Measurements from ENCODE around the gene HIP1R.
"Not testable (repeated sequence)": the region's sequence is repeated elsewhere in the genome, so short reads cannot be mapped to it uniquely, and the experiment has no call there.

The HIP1R gene

GRCh38 chr12:122878780-122879612, 43.7 kb downstream of the HIP1R start:
- no peak for FAIRE-seq

- FAIRE-seq = no peak
Observed at GRCh38 chr12:122880155-122880667, 45.0 kb downstream of the HIP1R start.

- FAIRE-seq = no peak
Observed at GRCh38 chr12:122880668-122881067, 45.4 kb downstream of the HIP1R start.

- no peak for FAIRE-seq
Observed at GRCh38 chr12:122882908-122883558, 47.8 kb downstream of the HIP1R start.

- no peak for FAIRE-seq
Observed at GRCh38 chr12:122884091-122884826, 49.0 kb downstream of the HIP1R start.

- FAIRE-seq = no peak
Observed at GRCh38 chr12:122884860-122885259, 49.6 kb downstream of the HIP1R start.

- no peak for FAIRE-seq
Observed at GRCh38 chr12:122886161-122886560, 50.9 kb downstream of the HIP1R start.

- FAIRE-seq = no peak
Observed at GRCh38 chr12:122886851-122887818, 51.9 kb downstream of the HIP1R start.

- no peak for FAIRE-seq
Observed at GRCh38 chr12:122887819-122888212, 52.6 kb downstream of the HIP1R start.

- no peak for FAIRE-seq
Observed at GRCh38 chr12:122888232-122888752, 53.0 kb downstream of the HIP1R start.

GRCh38 chr12:122889761-122890520, 54.7 kb downstream of the HIP1R start:
- FAIRE-seq = no peak

GRCh38 chr12:122891661-122892525, 56.6 kb downstream of the HIP1R start:
- FAIRE-seq = no peak

GRCh38 chr12:122892724-122893123, 57.5 kb downstream of the HIP1R start:
- not testable (repeated sequence) for FAIRE-seq

GRCh38 chr12:122893208-122894153, 58.2 kb downstream of the HIP1R start:
- FAIRE-seq = no peak

GRCh38 chr12:122894193-122895121, 59.2 kb downstream of the HIP1R start:
- no peak for FAIRE-seq

GRCh38 chr12:122895320-122895703, 60.1 kb downstream of the HIP1R start:
- FAIRE-seq = no peak

- FAIRE-seq = no peak
Observed at GRCh38 chr12:122895704-122896636, 60.7 kb downstream of the HIP1R start, which contains the start of gene VPS37B. TSS of gene VPS37B (minus strand) at chr12:122896124. CDS start at chr12:122896062, 62 bp downstream.

Measured in TTC549 (cell line).